ENCODE measurements around the gene TBCCD1.
A peak's percentile ranks its signal among the peaks of the same experiment; 100 is the strongest.
"Not testable (repeated sequence)": the region's sequence is repeated elsewhere in the genome, so short reads cannot be mapped to it uniquely, and the experiment has no call there.

Gene TBCCD1

DNA sequence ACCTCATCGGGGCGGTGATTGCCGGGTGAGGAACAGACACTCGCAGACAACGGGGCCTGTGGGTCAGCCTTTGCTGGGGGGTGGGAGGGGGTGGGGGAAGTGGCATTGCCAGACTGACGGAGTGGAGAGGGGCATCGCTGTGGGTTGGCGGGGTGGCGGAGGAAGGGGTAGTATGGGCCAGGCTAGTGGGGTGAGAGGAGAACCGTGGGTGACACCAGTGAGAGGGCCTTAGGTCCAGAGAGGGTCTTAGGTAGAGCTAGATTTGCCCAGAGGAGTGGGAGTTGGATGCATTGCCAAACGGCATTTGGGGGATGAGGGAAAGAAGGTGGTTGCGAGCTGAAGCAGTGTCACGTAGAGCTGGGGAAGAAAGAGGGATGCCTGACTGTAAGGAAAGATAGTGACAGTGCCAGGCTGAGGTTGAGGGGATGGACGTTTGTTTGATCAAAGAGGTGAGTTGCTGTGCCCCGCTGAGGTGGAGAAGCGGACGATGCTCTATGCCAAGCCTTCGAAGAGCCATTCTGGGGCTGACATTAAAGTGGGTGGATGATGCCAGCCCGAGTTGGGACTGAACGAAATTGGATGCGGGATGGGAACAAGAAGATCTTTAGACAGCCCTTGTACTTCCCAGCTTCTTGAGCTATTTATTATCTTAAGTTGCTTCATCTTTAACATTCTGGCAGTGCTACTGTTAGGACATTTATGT is 4.0 kb upstream of the TBCCD1 start:
- Histone ChIP-seq H2AK5ac (ENCODE audit: low read depth, low read length) (peak overlapping the region; percentile 58), H3K36me3 (replicated peaks in 1 of 2; ENCODE audit: control insufficient read depth in 2 of 2, insufficient read depth in 2 of 2, low read length in 2 of 2) (peaks cover 5 to 43% of the 10 kb centered on the region in 2 donors), H2BK12ac (ENCODE audit: low read length) (no peak overlapping the region), H3K9ac (ENCODE audit: low read depth, low read length, poor library complexity) (peak overlapping the region; percentile 98), H3K4me3 (ENCODE audit: low read length in 2 of 2) (peak overlapping the region; percentile 76 to 99), H3K79me1 (ENCODE audit: low read depth, low read length) (peaks cover 8% of the 10 kb centered on the region), H3K4ac (ENCODE audit: low read length) (no peak overlapping the region), H2BK5ac (ENCODE audit: low read length) (peak overlapping the region; percentile 88), H3K14ac (ENCODE audit: low read length) (no peak overlapping the region), H4K91ac (ENCODE audit: low read depth, low read length, poor library complexity) (no peak overlapping the region), H3K4me2 (ENCODE audit: insufficient read depth, low read length, poor library complexity, severe bottlenecking) (peak overlapping the region; percentile 83), H2BK15ac (ENCODE audit: low read length) (no peak overlapping the region), H3K18ac (ENCODE audit: low read length) (peak overlapping the region; percentile 95), H3K23ac (ENCODE audit: low read depth, low read length, poor library complexity) (peak overlapping the region; percentile 87), H2AFZ (ENCODE audit: low read length) (peak overlapping the region; percentile 95), H2BK120ac (ENCODE audit: low read depth, low read length) (peak overlapping the region; percentile 4), H3K27ac (replicated peaks; ENCODE audit: low read length) (no peak overlapping the region), H3K27me3 (ENCODE audit: control insufficient read depth in 3 of 3, insufficient read depth in 3 of 3, low read depth in 1 of 3, low read length in 3 of 3) (no peaks in the 10 kb centered on the region), H3K4me1 (ENCODE audit: control insufficient read depth in 2 of 2, insufficient read depth in 1 of 2, low read depth in 1 of 2, low read length in 2 of 2) (peaks cover 6 to 10% of the 10 kb centered on the region in 2 donors), H3K9me3 (replicated peaks in 1 of 2; ENCODE audit: control insufficient read depth in 2 of 2, insufficient read depth in 1 of 2, low read depth in 1 of 2, low read length in 2 of 2) (no peaks in the 10 kb centered on the region), H4K8ac (ENCODE audit: low read depth, low read length) (no peak overlapping the region)
- DNase-seq (ENCODE audit: low spot score): no peak
- WGBS, 2 donors (ENCODE audit: extremely low coverage in 2 of 2, insufficient read length in 2 of 2, insufficient replicate concordance in 1 of 2): no CpG with 5 or more reads among the region's 21 CpGs

DNA sequence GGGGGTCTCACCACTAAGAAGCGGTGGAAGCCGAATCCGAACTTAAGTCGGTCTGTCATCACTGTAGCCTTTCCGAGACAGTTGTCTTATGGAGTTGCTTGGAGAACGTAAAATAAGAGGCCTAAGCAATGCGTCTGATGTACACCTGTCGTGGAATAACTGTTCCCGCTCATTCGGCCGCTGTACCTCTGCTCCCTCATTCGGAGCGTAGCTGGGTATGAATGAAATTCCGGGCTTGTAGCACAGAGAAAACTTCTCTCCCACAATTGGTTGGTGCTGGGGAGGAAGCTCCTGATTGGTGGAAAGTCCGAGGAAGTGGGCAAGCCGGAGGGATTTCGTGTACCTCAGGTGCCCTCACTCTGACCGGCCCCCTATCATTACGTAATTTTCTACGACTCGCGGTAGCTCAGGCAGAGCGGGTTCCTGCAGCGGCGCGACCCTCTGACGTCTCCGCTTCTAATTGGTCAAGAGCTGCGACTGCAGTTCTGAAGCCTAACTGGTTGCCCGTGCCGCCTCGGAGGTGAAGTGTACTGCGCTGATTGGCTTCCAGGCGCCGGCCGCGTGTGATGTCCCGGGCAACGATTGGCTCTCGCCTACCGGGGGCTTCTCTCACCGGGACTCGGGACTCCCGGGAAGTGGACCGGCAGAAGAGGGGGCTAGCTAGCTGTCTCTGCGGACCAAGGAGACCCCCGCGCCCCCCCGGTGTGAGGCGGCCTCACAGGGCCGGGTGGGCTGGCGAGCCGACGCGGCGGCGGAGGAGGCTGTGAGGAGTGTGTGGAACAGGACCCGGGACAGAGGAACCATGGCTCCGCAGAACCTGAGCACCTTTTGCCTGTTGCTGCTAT is 3.2 kb upstream of the TBCCD1 start, which contains the start of gene DNAJB11:
DNAJB11 (plus strand) TSS at position 625 of the 845 bp plus-strand sequence; CDS start at position 803, 178 bp downstream.
- Histone ChIP-seq H3K27ac (replicated peaks; ENCODE audit: low read length) (no peak within 1 kb of the TSS), H3K14ac (ENCODE audit: low read length) (no peak within 1 kb of the TSS), H3K4ac (ENCODE audit: low read length) (no peak within 1 kb of the TSS), H4K91ac (ENCODE audit: low read depth, low read length, poor library complexity) (no peak within 1 kb of the TSS), H2BK12ac (ENCODE audit: low read length) (no peak within 1 kb of the TSS), H3K36me3 (replicated peaks in 1 of 2; ENCODE audit: control insufficient read depth in 2 of 2, insufficient read depth in 2 of 2, low read length in 2 of 2) (peaks cover 0 to 35% of the 10 kb centered on the region in 2 donors), H2BK15ac (ENCODE audit: low read length) (no peak within 1 kb of the TSS), H3K4me3 (ENCODE audit: low read length in 2 of 2) (peak within 1 kb of the TSS; percentile 76 to 99), H3K9me3 (replicated peaks in 1 of 2; ENCODE audit: control insufficient read depth in 2 of 2, insufficient read depth in 1 of 2, low read depth in 1 of 2, low read length in 2 of 2) (no peaks in the 10 kb centered on the region), H3K4me1 (ENCODE audit: control insufficient read depth in 2 of 2, insufficient read depth in 1 of 2, low read depth in 1 of 2, low read length in 2 of 2) (peaks cover 6 to 10% of the 10 kb centered on the region in 2 donors), H2AFZ (ENCODE audit: low read length) (peak within 1 kb of the TSS; percentile 95), H2BK5ac (ENCODE audit: low read length) (peak within 1 kb of the TSS; percentile 88), H4K8ac (ENCODE audit: low read depth, low read length) (no peak within 1 kb of the TSS), H3K27me3 (ENCODE audit: control insufficient read depth in 3 of 3, insufficient read depth in 3 of 3, low read depth in 1 of 3, low read length in 3 of 3) (no peaks in the 10 kb centered on the region), H2BK120ac (ENCODE audit: low read depth, low read length) (peak within 1 kb of the TSS; percentile 4), H3K23ac (ENCODE audit: low read depth, low read length, poor library complexity) (peak within 1 kb of the TSS; percentile 87), H3K79me1 (ENCODE audit: low read depth, low read length) (peaks cover 8% of the 10 kb centered on the region), H3K4me2 (ENCODE audit: insufficient read depth, low read length, poor library complexity, severe bottlenecking) (peak within 1 kb of the TSS; percentile 83), H3K18ac (ENCODE audit: low read length) (peak within 1 kb of the TSS; percentile 95), H3K9ac (ENCODE audit: low read depth, low read length, poor library complexity) (peak within 1 kb of the TSS; percentile 98), H2AK5ac (ENCODE audit: low read depth, low read length) (peak within 1 kb of the TSS; percentile 58)
- peak; percentile 99 for DNase-seq (ENCODE audit: low spot score)
- WGBS, 2 donors (ENCODE audit: extremely low coverage in 2 of 2, insufficient read length in 2 of 2, insufficient replicate concordance in 1 of 2): no CpG with 5 or more reads among the region's 59 CpGs

DNA sequence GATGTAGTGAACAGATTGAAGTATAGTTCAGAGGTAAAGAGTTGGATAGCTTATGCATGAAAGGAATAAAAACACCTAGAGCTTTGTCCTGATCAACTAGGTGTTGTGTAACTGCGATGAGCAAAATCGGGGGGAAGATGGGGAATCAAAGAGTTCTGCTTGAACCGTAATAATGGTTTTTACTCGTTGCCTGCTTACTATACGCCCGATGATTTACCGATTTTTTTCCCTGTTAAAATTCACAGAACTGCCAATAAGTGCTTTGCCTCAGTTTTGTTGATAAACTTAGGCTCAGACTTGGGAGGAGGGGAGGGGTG is 2.6 kb upstream of the TBCCD1 start:
- Histone ChIP-seq H3K79me1 (ENCODE audit: low read depth, low read length) (peaks cover 8% of the 10 kb centered on the region), H2BK5ac (ENCODE audit: low read length) (no peak overlapping the region), H3K4me1 (ENCODE audit: control insufficient read depth in 2 of 2, insufficient read depth in 1 of 2, low read depth in 1 of 2, low read length in 2 of 2) (peaks cover 6 to 10% of the 10 kb centered on the region in 2 donors), H3K14ac (ENCODE audit: low read length) (no peak overlapping the region), H2AK5ac (ENCODE audit: low read depth, low read length) (no peak overlapping the region), H3K27me3 (ENCODE audit: control insufficient read depth in 3 of 3, insufficient read depth in 3 of 3, low read depth in 1 of 3, low read length in 3 of 3) (no peaks in the 10 kb centered on the region), H3K4me3 (ENCODE audit: low read length in 2 of 2) (peak overlapping the region; percentile 76 to 90), H3K4me2 (ENCODE audit: insufficient read depth, low read length, poor library complexity, severe bottlenecking) (peak overlapping the region; percentile 72), H2BK12ac (ENCODE audit: low read length) (no peak overlapping the region), H3K23ac (ENCODE audit: low read depth, low read length, poor library complexity) (no peak overlapping the region), H4K91ac (ENCODE audit: low read depth, low read length, poor library complexity) (no peak overlapping the region), H4K8ac (ENCODE audit: low read depth, low read length) (no peak overlapping the region), H3K18ac (ENCODE audit: low read length) (no peak overlapping the region), H3K9me3 (replicated peaks in 1 of 2; ENCODE audit: control insufficient read depth in 2 of 2, insufficient read depth in 1 of 2, low read depth in 1 of 2, low read length in 2 of 2) (no peaks in the 10 kb centered on the region), H3K27ac (replicated peaks; ENCODE audit: low read length) (no peak overlapping the region), H3K4ac (ENCODE audit: low read length) (no peak overlapping the region), H2BK120ac (ENCODE audit: low read depth, low read length) (no peak overlapping the region), H3K9ac (ENCODE audit: low read depth, low read length, poor library complexity) (no peak overlapping the region), H2AFZ (ENCODE audit: low read length) (peak overlapping the region; percentile 89), H3K36me3 (replicated peaks in 1 of 2; ENCODE audit: control insufficient read depth in 2 of 2, insufficient read depth in 2 of 2, low read length in 2 of 2) (peaks cover 0 to 29% of the 10 kb centered on the region in 2 donors), H2BK15ac (ENCODE audit: low read length) (no peak overlapping the region)
- DNase-seq (ENCODE audit: low spot score): no peak
- no CpG with 5 or more reads among the region's 7 CpGs for WGBS, 2 donors (ENCODE audit: extremely low coverage in 2 of 2, insufficient read length in 2 of 2, insufficient replicate concordance in 1 of 2)

DNA sequence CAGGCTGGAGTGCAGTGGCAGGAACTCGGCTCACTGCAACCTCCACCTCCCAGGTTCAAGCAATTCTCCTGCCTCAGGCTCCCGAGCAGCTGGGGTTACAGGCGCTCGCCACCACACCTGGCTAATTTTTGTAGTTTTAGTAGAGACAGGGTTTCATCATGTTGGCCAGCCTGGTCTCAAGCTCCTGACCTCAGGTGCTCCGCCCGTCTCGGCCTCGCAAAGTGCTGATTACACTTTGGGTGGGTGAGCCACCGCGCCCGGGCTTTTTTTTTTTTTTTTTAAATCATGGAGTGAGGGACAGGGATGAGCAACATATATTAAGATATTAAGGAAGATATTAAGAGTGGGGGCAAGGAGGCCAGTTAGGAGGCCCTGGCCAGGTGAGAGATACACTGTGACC is 2.2 kb upstream of the TBCCD1 start:
- not testable (repeated sequence) for H2BK15ac ChIP-seq (ENCODE audit: low read length); H2BK5ac ChIP-seq (ENCODE audit: low read length); H3K27me3 ChIP-seq (ENCODE audit: control insufficient read depth in 3 of 3, insufficient read depth in 3 of 3, low read depth in 1 of 3, low read length in 3 of 3); H2BK12ac ChIP-seq (ENCODE audit: low read length); H2AK5ac ChIP-seq (ENCODE audit: low read depth, low read length); H3K18ac ChIP-seq (ENCODE audit: low read length); H3K4ac ChIP-seq (ENCODE audit: low read length); H3K9ac ChIP-seq (ENCODE audit: low read depth, low read length, poor library complexity); H2BK120ac ChIP-seq (ENCODE audit: low read depth, low read length); H3K9me3 ChIP-seq (replicated peaks in 1 of 2; ENCODE audit: control insufficient read depth in 2 of 2, insufficient read depth in 1 of 2, low read depth in 1 of 2, low read length in 2 of 2); H3K23ac ChIP-seq (ENCODE audit: low read depth, low read length, poor library complexity); H3K4me1 ChIP-seq (ENCODE audit: control insufficient read depth in 2 of 2, insufficient read depth in 1 of 2, low read depth in 1 of 2, low read length in 2 of 2); H3K79me1 ChIP-seq (ENCODE audit: low read depth, low read length); H4K91ac ChIP-seq (ENCODE audit: low read depth, low read length, poor library complexity); DNase-seq (ENCODE audit: low spot score); H3K14ac ChIP-seq (ENCODE audit: low read length); H2AFZ ChIP-seq (ENCODE audit: low read length); H4K8ac ChIP-seq (ENCODE audit: low read depth, low read length); H3K27ac ChIP-seq (replicated peaks; ENCODE audit: low read length)
- WGBS, 2 donors (ENCODE audit: extremely low coverage in 2 of 2, insufficient read length in 2 of 2, insufficient replicate concordance in 1 of 2): no CpG with 5 or more reads among the region's 11 CpGs
- Histone ChIP-seq H3K36me3 (replicated peaks in 1 of 2; ENCODE audit: control insufficient read depth in 2 of 2, insufficient read depth in 2 of 2, low read length in 2 of 2) (peaks cover 0 to 25% of the 10 kb centered on the region in 2 donors), H3K4me2 (ENCODE audit: insufficient read depth, low read length, poor library complexity, severe bottlenecking) (peak overlapping the region; percentile 72), H3K4me3 (ENCODE audit: low read length in 2 of 2) (peak overlapping the region in 1 of 2 donors; percentile 76)

Data from neuronal stem cell (in vitro differentiated cells).